Lung (tissue), 12 donors: ENCODE measurements around the gene TMEM178B. TPM values are rescaled to one million over a fixed set of nuclear protein-coding genes. Genes with fewer than 3 reads are reported as not detected.

ENCODE experiments used
- ATAC-seq: fragments of 200-7000 bp; cut with Tn5 transposase; one replicate; pipeline ENCODE4 v1.9.1; 2020; ENCODE audit warnings: moderate number of reproducible peaks; ENCODE audit not compliant: insufficient read depth, low FRiP score
- DNase-seq, 3 donors: peaks; one replicate each; pipeline ENCODE4 v3.0.0-alpha.2; 2013 to 2017
- H3K27ac ChIP-seq, 2 donors: one replicate each; pipeline ENCODE4 v1.5.1; 2013; ENCODE audit warnings: mild to moderate bottlenecking in 2 of 2, moderate library complexity in 2 of 2, control low read depth in 1 of 2, inconsistent platforms in 1 of 2, low read depth in 1 of 2, low read length in 1 of 2
- H3K27me3 ChIP-seq, 3 donors: one replicate each; pipeline ENCODE4 v1.5.1; 2013; ENCODE audit warnings: low read length in 2 of 3; ENCODE audit not compliant: control insufficient read depth in 3 of 3, insufficient read depth in 3 of 3
- H3K36me3 ChIP-seq, 4 donors: one replicate each; pipeline ENCODE4 v1.5.1; 2013; ENCODE audit warnings: low read length in 4 of 4, mild to moderate bottlenecking in 1 of 4, moderate library complexity in 1 of 4; ENCODE audit not compliant: control insufficient read depth in 4 of 4, insufficient read depth in 4 of 4
- H3K4me1 ChIP-seq, 5 donors: one replicate each; pipeline ENCODE4 v1.5.1; 2013; ENCODE audit warnings: low read length in 5 of 5, mild to moderate bottlenecking in 2 of 5, moderate library complexity in 1 of 5; ENCODE audit not compliant: control insufficient read depth in 5 of 5, insufficient read depth in 5 of 5
- H3K4me3 ChIP-seq: one replicate; pipeline ENCODE4 v1.5.1; 2013; ENCODE audit warnings: mild to moderate bottlenecking, control low read depth, moderate library complexity
- H3K9ac ChIP-seq, 2 donors: one replicate each; pipeline ENCODE4 v1.5.1; 2013; ENCODE audit warnings: low read length in 2 of 2, control low read depth in 1 of 2; ENCODE audit not compliant: insufficient read depth in 1 of 2
- H3K9me3 ChIP-seq, 4 donors: one replicate each; pipeline ENCODE4 v1.5.1; 2013; ENCODE audit warnings: low read length in 3 of 4, mild to moderate bottlenecking in 1 of 4, moderate library complexity in 1 of 4; ENCODE audit not compliant: control insufficient read depth in 4 of 4, insufficient read depth in 3 of 4
- CTCF ChIP-seq: IDR thresholded peaks from 2 replicates; pipeline ENCODE4 v1.5.1; 2012; ENCODE audit warnings: mild to moderate bottlenecking; ENCODE audit errors: control extremely low read depth, extremely low read depth
- WGBS, 2 donors: extraction: QIAGEN DNeasy Blood & Tissue Kit; methylation state at CpG; one replicate each; pipeline ENCODE4 v1.1.7; 2013; 5-methylcytosine and 5-hydroxymethylcytosine counted together
- polyA plus RNA-seq, 2 donors: library from polyadenylated mRNA; stranded (reverse); fragments of 200-250 nt; gene quantifications; one replicate each; pipeline ENCODE4 v1.2.1, GENCODE V29; 2013
- total RNA-seq, 2 donors: library from RNA; depleted of rRNA in 1 of 2; stranded (reverse); fragments of >200 nt in 1 of 2; gene quantifications; one replicate each; pipeline ENCODE4 v1.2.1, GENCODE V29; 2014 to 2021
- donor health status: control.
- donor health status: control.
- donor health status: Bipolar disorder and iron deficiency.
- donor health status: healthy.
- donor health status: DM: yes; HTN: yes; CAD: no.

TMEM178B gene
- total and polyA plus RNA-seq, 4 donors, result 0.04 to 2.4 (median 0.48) TPM

GRCh38 chr7:141515941-141516340 lies 442.1 kb downstream of the TMEM178B start:
- no peaks in the 10 kb centered on the region for H3K36me3 ChIP-seq
- H3K4me3 ChIP-seq, result no peak overlapping the region
- H3K27me3 ChIP-seq, result peaks cover 0 to 24% (median 11%) of the 10 kb centered on the region in 3 donors
- TF ChIP-seq CTCF, result no peak
- WGBS, 2 donors, result 68 to 86% methylated on average over 4 of the region's 4 CpGs
- DNase-seq, result peak in 1 of 3 donors; percentile 12
- no peak for ATAC-seq
- H3K9me3 ChIP-seq, result peaks cover 0 to 3% (median 0%) of the 10 kb centered on the region in 4 donors
- H3K9ac ChIP-seq, result no peak overlapping the region
- H3K4me1 ChIP-seq, result peaks cover 0 to 7% (median 0%) of the 10 kb centered on the region in 5 donors
- H3K27ac ChIP-seq, result no peak overlapping the region

DNA sequence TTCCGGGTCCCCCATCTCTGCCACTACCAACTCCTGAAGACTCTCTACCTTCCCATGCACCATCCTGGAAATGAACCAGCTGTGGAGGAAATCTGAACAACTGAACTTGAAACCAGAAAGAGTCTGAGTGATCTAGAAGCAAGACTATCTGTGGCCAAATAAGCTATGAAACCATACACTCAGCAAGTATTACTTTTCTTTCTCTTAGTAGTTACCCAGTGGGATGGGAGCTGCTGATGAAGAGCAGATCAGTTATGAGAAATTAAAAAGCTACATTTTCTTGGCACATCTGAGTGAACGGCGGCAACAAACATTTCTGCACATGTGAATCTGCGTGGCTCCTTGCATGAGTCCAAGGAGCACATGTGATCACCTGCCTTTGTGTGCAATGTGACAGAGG lies 445.8 kb downstream of the TMEM178B start:
- H3K4me1 ChIP-seq, result no peaks in the 10 kb centered on the region
- H3K4me3 ChIP-seq, result no peak overlapping the region
- H3K9me3 ChIP-seq, result peaks cover 0 to 3% (median 0%) of the 10 kb centered on the region in 4 donors
- DNase-seq, result no peak
- H3K27ac ChIP-seq, result no peak overlapping the region
- H3K9ac ChIP-seq, result no peak overlapping the region
- 95 to 98% methylated on average over 4 of the region's 4 CpGs for WGBS, 2 donors
- no peak for TF ChIP-seq CTCF
- no peaks in the 10 kb centered on the region for H3K36me3 ChIP-seq
- no peaks in the 10 kb centered on the region for H3K27me3 ChIP-seq
- no peak for ATAC-seq

DNA sequence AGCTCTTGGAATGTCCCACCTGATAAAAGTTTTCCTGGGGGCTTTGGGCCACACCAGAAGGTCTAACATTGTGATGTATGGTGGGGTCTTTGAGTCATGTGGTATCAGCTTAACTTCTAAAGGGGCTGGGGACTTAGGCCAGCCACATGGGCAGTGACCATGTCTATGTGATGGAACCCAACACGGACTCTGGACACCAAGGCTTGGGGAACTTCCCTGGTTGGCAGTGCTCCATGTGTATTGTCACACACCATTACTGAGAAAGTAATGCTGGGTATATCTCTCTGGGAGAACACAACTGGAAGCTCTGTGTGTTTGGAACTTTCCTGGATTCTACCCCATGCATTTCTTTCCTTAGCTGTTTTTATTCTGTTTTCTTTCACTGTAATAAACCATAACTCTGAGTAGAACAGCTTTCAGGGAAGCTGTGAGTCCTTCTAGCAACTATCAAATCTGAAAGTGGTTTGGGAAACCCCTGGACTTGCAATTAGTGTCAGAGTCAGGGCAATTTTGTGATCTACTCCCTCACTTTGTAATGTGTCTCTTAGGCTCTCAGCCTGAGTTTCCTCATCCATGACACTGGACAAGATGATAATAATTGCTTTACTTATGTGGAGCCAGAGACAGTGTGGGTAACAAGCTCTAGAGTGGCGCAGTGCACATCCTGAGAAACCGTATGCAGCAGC lies 448.9 kb downstream of the TMEM178B start:
- no peak overlapping the region for H3K9ac ChIP-seq
- no peak overlapping the region for H3K27ac ChIP-seq
- no peaks in the 10 kb centered on the region for H3K4me1 ChIP-seq
- DNase-seq (no peak), ATAC-seq (no peak)
- no peak overlapping the region for H3K4me3 ChIP-seq
- no peaks in the 10 kb centered on the region for H3K9me3 ChIP-seq
- 83 to 95% methylated on average over 3 of the region's 3 CpGs for WGBS, 2 donors
- no peaks in the 10 kb centered on the region for H3K36me3 ChIP-seq
- TF ChIP-seq CTCF, result no peak
- no peaks in the 10 kb centered on the region for H3K27me3 ChIP-seq
